HepG2 (cell line): ENCODE measurements around the gene SYNDIG1. TPM values are rescaled to one million over a fixed set of nuclear protein-coding genes. Genes with fewer than 3 reads are reported as not detected.

Source experiments
- ATAC-seq: fragments of 200-7000 bp; cut with Tn5 transposase; 3 replicates; pipeline ENCODE4 v1.9.1; 2020; ENCODE audit warnings: mild to moderate bottlenecking, moderate library complexity
- BruUV-seq: library from RNA; stranded (reverse); fragments of 400-500 nt; replicated peaks from 2 replicates; lab custom pipeline; 2021; lab: Mats Ljungman, UMichigan
- CTCF ChIA-PET: fragments of 300-600 bp; formaldehyde crosslinking; extraction: SDS; loops from one replicate; lab custom pipeline; 2021; ENCODE audit warnings: low total read pairs, inconsistent platforms, low intra/inter-chr PET ratio; lab: Yijun Ruan, JAX
- POLR2A ChIA-PET: fragments of 350-600 bp; sonication (Branson Sonifier 250); formaldehyde crosslinking; loops from one replicate; lab custom pipeline; 2020; ENCODE audit warnings: antibody characterized with exemption, inconsistent platforms; lab: Yijun Ruan, JAX
- DNase-seq: peaks from one replicate; pipeline ENCODE4 v3.0.0-alpha.2; 2015; ENCODE audit warnings: low spot score
- FAIRE-seq: peaks from 3 replicates; lab custom pipeline; 2011; peaks lifted over from hg19 to GRCh38; lab: Jason Lieb, UNC
- H2AFZ ChIP-seq: one replicate; pipeline ENCODE4 v1.6.1; 2011; ENCODE audit warnings: low read length, inconsistent platforms
- H3K27ac ChIP-seq: fragments of 300-600 bp; 3 replicates; pipeline ENCODE4 v1.8.0; 2011; ENCODE audit warnings: mixed run types, mild to moderate bottlenecking, mixed read lengths, low read length, inconsistent platforms; ENCODE audit not compliant: insufficient read depth; ENCODE audit errors: extremely low read length
- H3K27me3 ChIP-seq, 2 experiments: fragments of 200-600 bp in 1 of 2; 2 replicates in 1 of 2; 3 replicates in 1 of 2; pipeline versions ENCODE4 v1.6.0 to v1.8.0; 2011; ENCODE audit warnings: low read length in 2 of 2, mild to moderate bottlenecking in 2 of 2, moderate library complexity in 2 of 2, inconsistent platforms in 1 of 2; ENCODE audit not compliant: insufficient read depth in 2 of 2, control insufficient read depth in 1 of 2
- H3K36me3 ChIP-seq, 2 experiments: fragments of 200-600 bp in 1 of 2; replicated peaks in 1 of 2; 2 replicates in 1 of 2; 3 replicates in 1 of 2; pipeline versions ENCODE4 v1.5.1 to v1.8.0; 2011; ENCODE audit warnings: low read length in 2 of 2, inconsistent platforms in 1 of 2; ENCODE audit not compliant: insufficient read depth in 2 of 2, control insufficient read depth in 1 of 2
- H3K4me1 ChIP-seq: 2 replicates; pipeline ENCODE4 v1.5.1; 2012; ENCODE audit warnings: low read length, inconsistent platforms; ENCODE audit not compliant: insufficient read depth
- H3K4me2 ChIP-seq: 2 replicates; pipeline ENCODE4 v1.6.0; 2011; ENCODE audit warnings: low read depth, low read length, inconsistent platforms
- H3K4me3 ChIP-seq, 3 experiments: fragments of 200-600 bp in 1 of 3; sonication (generic), shearing (Covaris generic) in 1 of 3; replicated peaks in 1 of 3; 2 replicates each; pipeline ENCODE4 v1.5.1; 2011 to 2016; ENCODE audit warnings: low read length in 3 of 3, inconsistent platforms in 2 of 3, low read depth in 2 of 3, mild to moderate bottlenecking in 2 of 3, control low read depth in 1 of 3, mixed read lengths in 1 of 3; ENCODE audit not compliant: insufficient read depth in 1 of 3
- H3K79me2 ChIP-seq: one replicate; pipeline ENCODE4 v1.6.1; 2011; ENCODE audit warnings: low read length, inconsistent platforms; ENCODE audit not compliant: insufficient read depth
- H3K9ac ChIP-seq: 2 replicates; pipeline ENCODE4 v1.6.0; 2011; ENCODE audit warnings: mild to moderate bottlenecking, low read depth, low read length, inconsistent platforms; ENCODE audit not compliant: insufficient read depth
- H3K9me3 ChIP-seq: 2 replicates; pipeline ENCODE4 v1.5.1; 2012; ENCODE audit warnings: mild to moderate bottlenecking, low read length
- H4K20me1 ChIP-seq: 2 replicates; pipeline ENCODE4 v1.6.0; 2011; ENCODE audit warnings: inconsistent platforms, mild to moderate bottlenecking, low read length, moderate library complexity; ENCODE audit not compliant: insufficient read depth
- CREBL2 ChIP-seq: sonication (generic); formaldehyde crosslinking; IDR thresholded peaks from 2 replicates; pipeline ENCODE4 v1.8.1; 2023; ENCODE audit warnings: missing genetic modification reagents, mild to moderate bottlenecking, borderline replicate concordance
- CSRNP2 ChIP-seq: sonication (generic); formaldehyde crosslinking; conservative IDR thresholded peaks from 2 replicates; pipeline ENCODE4 v1.8.0; 2022; ENCODE audit warnings: low read depth, missing genetic modification reagents
- HNF4G ChIP-seq, 2 experiments: sonication (generic) in 1 of 2; formaldehyde crosslinking in 1 of 2; IDR thresholded peaks; 2 replicates each; pipeline versions ENCODE4 v1.4.0 to v1.6.1; 2011 to 2020; ENCODE audit warnings: borderline replicate concordance in 2 of 2, low read depth in 2 of 2, mild to moderate bottlenecking in 2 of 2, low read length in 1 of 2, missing genetic modification reagents in 1 of 2, moderate library complexity in 1 of 2
- HOXA7 ChIP-seq: sonication (generic); formaldehyde crosslinking; IDR thresholded peaks from 2 replicates; pipeline ENCODE4 v1.8.1; 2022; ENCODE audit warnings: mild to moderate bottlenecking, missing genetic modification reagents, moderate library complexity
- NFIC ChIP-seq: IDR thresholded peaks from 2 replicates; pipeline ENCODE4 v1.6.1; 2012; ENCODE audit warnings: mild to moderate bottlenecking, low read length, inconsistent platforms
- PBX2 ChIP-seq: IDR thresholded peaks from 2 replicates; pipeline ENCODE4 v1.6.1; 2016; ENCODE audit warnings: control low read depth
- RFXAP ChIP-seq: sonication (generic); formaldehyde crosslinking; IDR thresholded peaks from 2 replicates; pipeline ENCODE4 v1.4.0; 2020; ENCODE audit warnings: missing genetic modification reagents, borderline replicate concordance
- ZNF30 ChIP-seq: sonication (generic); formaldehyde crosslinking; IDR thresholded peaks from 2 replicates; pipeline ENCODE4 v1.5.0; 2020; ENCODE audit warnings: mild to moderate bottlenecking, missing genetic modification reagents
- WGBS: methylation state at CpG from one replicate; pipeline ENCODE4 v1.1.6; 2017; ENCODE audit warnings: low lambda C conversion rate; 5-methylcytosine and 5-hydroxymethylcytosine counted together
- in situ Hi-C: cut with HindIII; loops from 2 replicates; pipeline ENCODE4 v1.10.0; 2017; ENCODE audit warnings: low pct_unique_long_range_greater_than_20kb; ENCODE audit not compliant: extremely low pct_ligation_motif_present
- intact Hi-C: fragments of 100-400 bp; cut with micrococcal nuclease; formaldehyde crosslinking; loops from one replicate; pipeline ENCODE4 v1.10.0; 2022; ENCODE audit not compliant: unreplicated experiment
- polyA plus RNA-seq, 8 experiments: library from polyadenylated mRNA; depleted of rRNA in 3 of 8; stranded (reverse) in 7 of 8; unstranded in 1 of 8; fragments of >200 nt; fragmentation: Illumina TruSeq in 4 of 8; extraction: Trizol in 4 of 8; gene quantifications; 2 replicates each; pipeline versions ENCODE4 v1.2.1 to v1.2.3, GENCODE V29; 2011 to 2016; ENCODE audit warnings: low read depth in 4 of 8, missing spikeins in 1 of 8, mixed read lengths in 1 of 8; ENCODE audit not compliant: insufficient read depth in 1 of 8
- total RNA-seq, 5 experiments: library from RNA; depleted of rRNA; stranded (reverse); fragments of >200 nt; fragmentation: Illumina TruSeq; extraction: Trizol; gene quantifications; 2 replicates each; pipeline ENCODE4 v1.2.3, GENCODE V29; 2016; ENCODE audit warnings: low read depth in 1 of 5

The SYNDIG1 gene
- total and polyA plus RNA-seq, 2 of the 13 experiments (the other 11 are each of a cell fraction or from before 2014, with no cell fraction given): not detected

- Histone ChIP-seq H3K36me3 (no peaks in the 10 kb centered on the region), H2AFZ (no peak overlapping the region), H3K4me1 (no peaks in the 10 kb centered on the region), H3K4me3 (no peak overlapping the region), H3K4me2 (no peak overlapping the region), H3K9me3 (no peaks in the 10 kb centered on the region), H3K27ac (no peak overlapping the region), H3K27me3 (peaks cover 5 to 37% of the 10 kb centered on the region in 2 experiments; a peak in 4 of 5 replicates), H3K9ac (no peak overlapping the region), H3K79me2 (no peaks in the 10 kb centered on the region), H4K20me1 (no peaks in the 10 kb centered on the region)
- no TSS peak for BruUV-seq
- in situ Hi-C loops (no loop called here), intact Hi-C loops (no loop called here)
- ChIA-PET POLR2A (no interaction called here), CTCF (no interaction called here)
- WGBS: 12% methylated on average over 5 of the region's 6 CpGs
- FAIRE-seq: no peak
- no peak for DNase-seq
- no peak; the same call in 2 of the 3 replicates for ATAC-seq
- TF ChIP-seq RFXAP (CRISPR knock-in tag) (no peak), HNF4G (IDR thresholded peaks at IDR 0.05; ENCODE audit: borderline replicate concordance, low read depth, low read length) (no peak), HNF4G (CRISPR knock-in tag; IDR thresholded peaks at IDR 0.05; ENCODE audit: borderline replicate concordance, low read depth) (no peak), ZNF30 (CRISPR knock-in tag) (no peak), HOXA7 (no peak), NFIC (no peak), PBX2 (CRISPR knock-in tag) (no peak), CSRNP2 (CRISPR knock-in tag) (no peak), CREBL2 (CRISPR knock-in tag) (no peak)
These were observed 230.9 kb downstream of the SYNDIG1 start for GRCh38 chr20:24700166-24700860.
